Melanocyte of skin (primary cell): ENCODE measurements around the gene ACTR6. TPM values are rescaled to one million over a fixed set of nuclear protein-coding genes. Genes with fewer than 3 reads are reported as not detected.

ENCODE experiments used
- small RNA-seq, 2 donors: library from RNA; depleted of rRNA; stranded (forward); fragments of <200 nt; gene quantifications; one replicate each; pipeline ENCODE3, GENCODE V24; 2012
- total RNA-seq, 2 donors: library from RNA; depleted of rRNA; stranded (reverse); fragments of >200 nt; gene quantifications; 2 replicates each; pipeline ENCODE4 v1.2.3, GENCODE V29; 2012

The ACTR6 gene
- total RNA-seq = 10 to 100 TPM; 23.0 to 24.4 TPM

GRCh38 chr12:100200463-100201181 lies at the start of gene ACTR6:
TSS of gene ACTR6 (plus strand) at chr12:100200815. CDS start at chr12:100200852, 37 bp downstream.

DNA sequence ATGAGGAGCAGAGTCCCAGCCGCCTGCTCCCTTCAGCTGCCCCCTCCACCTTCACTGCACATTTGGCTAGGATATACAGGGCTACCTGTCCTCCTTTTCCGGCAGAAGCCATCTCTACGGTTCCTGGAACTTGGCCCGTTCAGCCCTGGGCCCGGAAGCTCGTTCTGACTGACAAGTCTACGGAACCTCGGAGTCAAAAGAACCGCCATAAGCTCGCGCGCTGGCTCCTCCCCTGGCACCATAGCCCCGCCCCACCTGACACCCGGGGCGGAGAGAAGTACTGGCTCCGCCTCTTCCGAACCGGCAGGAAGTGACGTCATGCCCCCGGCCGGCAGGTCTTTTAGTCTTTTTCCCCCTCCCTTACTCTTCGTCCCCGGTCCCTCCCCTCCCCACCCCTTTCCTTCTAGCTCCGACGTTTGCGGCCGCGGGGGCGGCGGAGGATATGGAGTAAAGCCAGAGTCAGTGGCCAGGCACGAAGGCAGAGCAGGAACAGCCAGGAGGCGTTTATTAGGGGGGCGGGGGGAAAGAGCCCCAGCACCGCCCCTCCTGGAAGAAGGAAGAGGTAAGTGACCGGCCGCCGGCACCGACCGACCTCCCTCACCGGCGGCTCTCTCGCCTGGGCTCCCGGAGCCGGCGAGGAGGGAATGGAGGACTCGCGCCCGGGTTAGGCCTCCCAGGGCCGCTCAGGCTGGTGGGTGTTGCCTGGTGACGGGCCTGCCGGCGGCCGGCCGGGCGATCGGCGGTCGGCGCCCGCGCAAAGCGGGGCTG lies 66.4 kb downstream of the ACTR6 start, which contains the start of the genes DEPDC4 and SCYL2:
Gene DEPDC4 (minus strand): TSS at position 245 of the 768 bp plus-strand sequence. CDS start 3 bp downstream, at position 242.
Gene SCYL2 (plus strand): TSS at position 343 of the 768 bp plus-strand sequence. CDS start 15,794 bp downstream, outside the sequence.

Small RNA genes lying within 50 kb of the gene (small RNA-seq; reads per million reads assigned to genes)
- 0 reads per million in 2 donors for gene MIR1827
- 0 reads per million in 2 donors for gene RF00019
- 0 reads per million in 2 donors for gene RN7SL176P

Other genes with a start within 250 kb of the ACTR6 start
- gene ANKS1B, start 215.9 kb upstream of the ACTR6 start, total RNA-seq = 1 to 10 TPM in 1 of 2 donors, under 1 TPM in 1; 0.34 to 1.3 TPM
- gene BLTP3B, start 57.9 kb upstream of the ACTR6 start, total RNA-seq = 10 to 100 TPM; 20.0 to 22.7 TPM
- gene DEPDC4, start 66.3 kb downstream of the ACTR6 start, total RNA-seq = 1 to 10 TPM; 1.0 to 2.0 TPM
- 10 to 100 TPM; 64.4 to 73.9 TPM for gene SCYL2, start 66.4 kb downstream of the ACTR6 start, total RNA-seq
- gene SLC17A8, start 156.3 kb downstream of the ACTR6 start, total RNA-seq = not detected